Thyroid gland (tissue), 4 donors: ENCODE measurements around the gene GATA5.

Source experiments
- POLR2A ChIP-seq, 2 donors: fragments of 450-650 bp; IDR thresholded peaks; one replicate each; pipeline ENCODE4 v1.6.1; 2017; ENCODE audit warnings: antibody characterized with exemption in 2 of 2, mild to moderate bottlenecking in 2 of 2, moderate library complexity in 1 of 2
- TF ChIP-seq, protein P1 (sequence below), 6 experiments: fragments of 200-600 bp in 3 of 6; fragments of 450-650 bp in 3 of 6; sonication (generic) in 3 of 6; IDR thresholded peaks; one replicate each; pipeline ENCODE4 v1.5.1; 2016 to 2019; ENCODE audit warnings: antibody characterized with exemption in 6 of 6, mild to moderate bottlenecking in 2 of 6, inconsistent platforms in 1 of 6, moderate library complexity in 1 of 6

DNA sequence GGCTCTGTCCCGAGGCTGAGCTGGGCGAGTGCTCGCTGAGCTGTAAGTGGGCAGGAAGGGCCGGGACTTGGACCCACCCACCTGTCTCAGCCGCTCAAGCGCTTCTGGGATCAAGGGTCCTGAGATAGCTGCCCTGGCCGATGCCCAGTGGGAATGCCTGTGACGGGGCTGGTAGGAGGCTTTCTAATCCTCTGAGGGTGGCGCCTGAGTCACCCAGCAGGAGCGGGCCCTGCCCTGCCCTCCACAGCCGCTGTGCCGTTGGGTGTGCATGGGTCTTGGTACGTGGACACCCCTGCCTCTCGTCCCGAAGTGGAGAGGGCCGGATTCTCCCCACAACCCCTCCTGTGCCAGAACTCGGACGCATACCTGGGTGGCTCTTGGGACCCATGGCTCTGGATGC is 43.1 kb upstream of the GATA5 start:
- TF ChIP-seq, protein P1, sequence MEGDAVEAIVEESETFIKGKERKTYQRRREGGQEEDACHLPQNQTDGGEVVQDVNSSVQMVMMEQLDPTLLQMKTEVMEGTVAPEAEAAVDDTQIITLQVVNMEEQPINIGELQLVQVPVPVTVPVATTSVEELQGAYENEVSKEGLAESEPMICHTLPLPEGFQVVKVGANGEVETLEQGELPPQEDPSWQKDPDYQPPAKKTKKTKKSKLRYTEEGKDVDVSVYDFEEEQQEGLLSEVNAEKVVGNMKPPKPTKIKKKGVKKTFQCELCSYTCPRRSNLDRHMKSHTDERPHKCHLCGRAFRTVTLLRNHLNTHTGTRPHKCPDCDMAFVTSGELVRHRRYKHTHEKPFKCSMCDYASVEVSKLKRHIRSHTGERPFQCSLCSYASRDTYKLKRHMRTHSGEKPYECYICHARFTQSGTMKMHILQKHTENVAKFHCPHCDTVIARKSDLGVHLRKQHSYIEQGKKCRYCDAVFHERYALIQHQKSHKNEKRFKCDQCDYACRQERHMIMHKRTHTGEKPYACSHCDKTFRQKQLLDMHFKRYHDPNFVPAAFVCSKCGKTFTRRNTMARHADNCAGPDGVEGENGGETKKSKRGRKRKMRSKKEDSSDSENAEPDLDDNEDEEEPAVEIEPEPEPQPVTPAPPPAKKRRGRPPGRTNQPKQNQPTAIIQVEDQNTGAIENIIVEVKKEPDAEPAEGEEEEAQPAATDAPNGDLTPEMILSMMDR (IDR thresholded peaks at IDR 0.05) = no peak
- no peak for TF ChIP-seq POLR2A (IDR thresholded peaks at IDR 0.05)
